ENCODE results near the gene GNE. TPM values are rescaled to one million over a fixed set of nuclear protein-coding genes. Genes with fewer than 3 reads are reported as not detected.

Gene GNE
- total and polyA plus RNA-seq, 2 of the 13 experiments (the other 11 are each of a cell fraction or from before 2014, with no cell fraction given): 16.1 to 24.1 TPM

- in situ Hi-C loops (cut with HindIII; ENCODE audit: extremely low pct_ligation_motif_present, low pct_unique_long_range_greater_than_20kb) (no loop called here), intact Hi-C loops (cut with micrococcal nuclease; ENCODE audit: unreplicated experiment) (no loop called here)
- no peak overlapping the region for H3K27ac ChIP-seq (ENCODE audit: extremely low read length, insufficient read depth, low read length)
- no peak overlapping the region for H3K9ac ChIP-seq (ENCODE audit: insufficient read depth, low read depth, low read length)
- H2AFZ ChIP-seq (ENCODE audit: low read length): no peak overlapping the region
- POLR2A ChIA-PET: interaction anchor here (1.4 kb wide), 1 partner anchor 10 kb away, joined by 4 read pairs; the partner anchor contains the start of gene GNE
- H3K4me3 ChIP-seq (replicated peaks in 1 of 3; ENCODE audit: insufficient read depth in 1 of 3, low read depth in 2 of 3, low read length in 3 of 3): no peak overlapping the region
- no peaks in the 10 kb centered on the region for H4K20me1 ChIP-seq (ENCODE audit: insufficient read depth, low read length)
- ATAC-seq: no peak
- no peak overlapping the region for H3K4me2 ChIP-seq (ENCODE audit: low read depth, low read length)
- no peak for DNase-seq (ENCODE audit: low spot score)
- CTCF ChIA-PET (ENCODE audit: low intra/inter-chr PET ratio, low total read pairs): no interaction called here
- TF ChIP-seq ZNF709 (CRISPR knock-in tag; IDR thresholded peaks at IDR 0.05) (no peak), ZNF773 (CRISPR knock-in tag; IDR thresholded peaks at IDR 0.05; ENCODE audit: borderline replicate concordance) (no peak), ZNF101 (CRISPR knock-in tag; IDR thresholded peaks at IDR 0.05; ENCODE audit: borderline replicate concordance, low read depth) (no peak), NCOR1 (IDR thresholded peaks at IDR 0.05; ENCODE audit: borderline replicate concordance, low read length) (no peak), ZNF556 (CRISPR knock-in tag; IDR thresholded peaks at IDR 0.05; ENCODE audit: borderline replicate concordance) (no peak), STAT6 (CRISPR knock-in tag; IDR thresholded peaks at IDR 0.05; ENCODE audit: borderline replicate concordance) (no peak), NFKB2 (CRISPR knock-in tag; IDR thresholded peaks at IDR 0.05; ENCODE audit: borderline replicate concordance) (no peak)
- FAIRE-seq: no peak
- no peaks in the 10 kb centered on the region for H3K36me3 ChIP-seq (replicated peaks in 1 of 2; ENCODE audit: control insufficient read depth in 1 of 2, insufficient read depth in 2 of 2, low read length in 2 of 2)
- BruUV-seq (replicated peaks): no TSS peak
- 97% methylated on average over 2 of the region's 3 CpGs for WGBS (ENCODE audit: low lambda C conversion rate)
- no peaks in the 10 kb centered on the region for H3K79me2 ChIP-seq (ENCODE audit: insufficient read depth, low read length)
- H3K9me3 ChIP-seq (ENCODE audit: low read length): no peaks in the 10 kb centered on the region
- H3K27me3 ChIP-seq (ENCODE audit: control insufficient read depth in 1 of 2, insufficient read depth in 2 of 2, low read length in 2 of 2): no peaks in the 10 kb centered on the region
- H3K4me1 ChIP-seq (ENCODE audit: insufficient read depth, low read length): no peaks in the 10 kb centered on the region
These were observed 9.8 kb upstream of the GNE start for GRCh38 chr9:36268007-36268427.
